HG03139 (cell line): Measurements from ENCODE around the gene LDHA.

Experiments
- ATAC-seq: cut with Tn5 transposase; IDR thresholded peaks from one replicate; pipeline ENCODE4 v1.9.1; 2021; ENCODE audit not compliant: unreplicated experiment

Gene LDHA

DNA sequence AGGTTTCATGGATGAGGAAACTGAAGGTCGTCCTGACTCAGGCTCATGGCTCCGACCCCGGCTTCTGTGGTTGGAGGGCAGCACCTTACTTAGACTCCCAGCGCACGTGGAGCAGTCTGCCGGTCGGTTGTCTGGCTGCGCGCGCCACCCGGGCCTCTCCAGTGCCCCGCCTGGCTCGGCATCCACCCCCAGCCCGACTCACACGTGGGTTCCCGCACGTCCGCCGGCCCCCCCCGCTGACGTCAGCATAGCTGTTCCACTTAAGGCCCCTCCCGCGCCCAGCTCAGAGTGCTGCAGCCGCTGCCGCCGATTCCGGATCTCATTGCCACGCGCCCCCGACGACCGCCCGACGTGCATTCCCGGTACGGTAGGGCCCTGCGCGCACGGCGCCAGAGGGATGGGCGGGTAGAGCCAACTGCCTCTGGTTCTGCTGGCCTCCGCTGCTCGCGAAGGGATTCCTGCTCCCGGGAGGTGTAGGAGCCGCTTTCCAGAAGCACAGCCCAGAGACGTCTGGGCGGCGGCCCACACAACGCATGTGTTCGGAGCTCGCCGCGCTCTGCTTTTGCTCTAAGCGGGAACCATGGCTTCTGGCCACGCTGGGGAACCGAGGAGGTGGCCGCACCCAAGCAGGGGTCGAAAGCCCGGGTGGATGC is at the start of gene LDHA:
Gene LDHA (plus strand): TSS at position 289 of the 653 bp plus-strand sequence. CDS start 2,280 bp downstream, outside the sequence.
- peak; percentile 55 for ATAC-seq

- no peak for ATAC-seq
Measured at GRCh38 chr11:18347471-18348125, 46.8 kb upstream of the LDHA start.

DNA sequence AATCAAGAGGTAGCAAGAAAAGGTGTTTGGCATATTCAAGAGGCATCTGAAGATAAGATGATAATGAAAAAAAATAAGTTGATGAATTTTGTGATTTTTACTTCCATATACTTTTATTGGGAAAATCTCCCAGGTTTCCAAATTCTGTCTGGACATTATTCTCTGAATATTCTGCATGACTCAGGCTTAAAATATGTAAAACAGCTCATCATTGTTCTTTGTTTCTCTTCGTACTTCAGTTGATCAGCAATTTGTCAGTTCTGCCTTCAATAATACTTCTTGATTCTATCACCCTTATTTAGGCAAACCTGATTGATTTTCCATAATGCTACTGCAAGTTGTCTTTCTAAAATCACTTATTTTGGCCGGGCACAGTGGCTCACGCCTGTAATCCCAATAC is 41.8 kb upstream of the LDHA start:
- no peak for ATAC-seq

DNA sequence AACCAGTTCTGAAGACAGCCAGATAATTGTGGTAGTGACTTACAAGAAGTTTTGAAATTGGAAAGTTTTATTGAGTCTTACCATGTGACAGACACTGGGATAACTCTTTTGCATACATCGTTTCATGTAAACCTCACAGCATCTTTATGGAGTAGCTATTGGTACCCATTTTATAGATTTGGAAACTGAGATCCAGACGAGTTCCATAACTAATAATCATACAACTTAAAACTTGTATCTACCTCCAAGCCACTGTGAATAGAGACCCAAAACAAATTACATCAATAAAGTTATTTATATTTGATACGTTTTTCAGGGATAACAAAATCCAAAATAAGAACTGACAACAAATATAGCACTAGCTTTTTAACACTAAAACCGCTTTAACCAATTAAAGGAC is 35.7 kb upstream of the LDHA start:
- ATAC-seq = no peak

- ATAC-seq = no peak
Measured at GRCh38 chr11:18361154-18361553, 33.2 kb upstream of the LDHA start.

- ATAC-seq = no peak
Measured at GRCh38 chr11:18364495-18365073, 29.8 kb upstream of the LDHA start.

GRCh38 chr11:18365741-18366140 is 28.6 kb upstream of the LDHA start:
- ATAC-seq = no peak

DNA sequence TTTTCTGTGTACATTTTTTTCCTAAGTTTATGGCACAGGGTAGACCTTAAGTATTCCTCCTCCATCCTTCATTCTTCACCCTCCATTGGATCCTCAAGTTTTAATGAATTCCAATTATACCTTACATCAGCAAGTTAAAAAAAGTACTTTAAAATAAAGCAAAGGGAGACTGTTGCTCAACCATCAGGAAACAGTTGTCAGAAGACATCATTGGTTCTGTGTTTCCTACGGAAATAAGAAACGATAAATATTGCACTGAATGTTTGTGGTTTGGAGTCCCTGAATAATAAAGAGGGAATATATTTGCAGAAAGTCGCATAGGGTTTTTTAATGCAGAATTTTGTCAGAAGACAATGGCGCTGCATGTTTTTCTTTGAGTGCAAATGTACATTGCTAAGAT is 28.1 kb upstream of the LDHA start:
- ATAC-seq = no peak

- ATAC-seq = no peak
Measured at GRCh38 chr11:18367431-18367830, 26.9 kb upstream of the LDHA start.

- no peak for ATAC-seq
Measured at GRCh38 chr11:18368221-18368620, 26.1 kb upstream of the LDHA start.

GRCh38 chr11:18369398-18369797 is 25.0 kb upstream of the LDHA start:
- ATAC-seq = no peak

DNA sequence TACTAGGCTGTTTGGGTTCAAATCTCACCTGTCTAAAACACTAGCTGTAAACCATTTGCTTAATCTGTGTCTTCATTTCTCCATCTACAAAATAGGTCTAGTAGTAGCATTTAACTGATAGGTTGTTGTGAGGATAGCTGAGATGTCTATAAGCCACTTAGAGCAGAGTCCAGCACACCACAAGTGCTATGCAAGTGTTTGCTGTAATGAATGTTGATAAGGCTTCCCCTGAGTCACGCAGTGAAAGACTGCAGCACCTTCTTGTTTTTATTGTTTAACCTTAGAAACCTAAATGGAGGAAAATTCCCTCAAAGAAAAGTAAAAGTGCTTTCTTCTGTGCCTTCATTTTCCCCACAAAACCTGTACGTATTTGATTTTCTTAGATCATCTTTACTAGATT is 23.1 kb upstream of the LDHA start:
- no peak for ATAC-seq

DNA sequence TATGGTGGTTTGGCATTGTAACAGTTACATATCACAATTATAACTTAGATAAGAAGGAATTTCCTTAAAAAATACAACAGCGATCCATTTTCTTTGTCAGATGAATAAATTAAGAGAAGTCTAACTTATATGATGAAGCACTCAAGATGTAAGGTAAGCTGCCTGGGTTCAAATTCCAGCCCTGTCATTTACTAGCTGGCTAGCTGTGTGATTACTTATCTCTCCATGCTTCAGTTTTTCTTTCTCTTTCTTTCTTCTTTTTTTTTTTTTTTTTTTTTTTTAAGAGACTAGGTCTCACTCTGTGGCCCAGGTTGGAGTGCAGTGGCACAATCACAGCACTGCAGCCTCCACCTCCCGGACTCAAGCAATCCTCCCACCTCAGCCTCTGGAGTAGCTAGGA is 22.2 kb upstream of the LDHA start:
- ATAC-seq = no peak

DNA sequence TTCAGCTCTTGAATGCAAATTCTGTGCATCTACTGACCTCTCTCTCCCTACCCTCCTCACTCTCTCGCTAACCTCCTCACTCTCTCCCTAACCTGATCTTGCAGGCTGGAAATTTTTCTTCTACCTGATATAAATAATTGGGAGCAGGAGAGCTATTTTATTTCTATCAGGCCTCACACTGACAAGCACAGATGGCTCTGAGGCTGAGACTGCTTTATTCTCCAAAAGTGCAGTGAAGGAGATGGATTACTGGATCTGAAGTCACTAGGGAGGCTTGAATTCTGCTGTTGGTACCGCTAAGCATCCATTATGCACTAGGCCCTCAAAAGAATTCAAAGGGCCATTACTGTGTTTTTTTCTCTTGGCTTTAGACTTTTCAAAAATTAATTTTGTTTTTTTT is 19.4 kb upstream of the LDHA start:
- no peak for ATAC-seq

- ATAC-seq = no peak
Measured at GRCh38 chr11:18375941-18376340, 18.4 kb upstream of the LDHA start.

- no peak for ATAC-seq
Measured at GRCh38 chr11:18379201-18379600, 15.2 kb upstream of the LDHA start.

GRCh38 chr11:18383388-18384156 is 10.8 kb upstream of the LDHA start:
- peak; percentile 74 for ATAC-seq

DNA sequence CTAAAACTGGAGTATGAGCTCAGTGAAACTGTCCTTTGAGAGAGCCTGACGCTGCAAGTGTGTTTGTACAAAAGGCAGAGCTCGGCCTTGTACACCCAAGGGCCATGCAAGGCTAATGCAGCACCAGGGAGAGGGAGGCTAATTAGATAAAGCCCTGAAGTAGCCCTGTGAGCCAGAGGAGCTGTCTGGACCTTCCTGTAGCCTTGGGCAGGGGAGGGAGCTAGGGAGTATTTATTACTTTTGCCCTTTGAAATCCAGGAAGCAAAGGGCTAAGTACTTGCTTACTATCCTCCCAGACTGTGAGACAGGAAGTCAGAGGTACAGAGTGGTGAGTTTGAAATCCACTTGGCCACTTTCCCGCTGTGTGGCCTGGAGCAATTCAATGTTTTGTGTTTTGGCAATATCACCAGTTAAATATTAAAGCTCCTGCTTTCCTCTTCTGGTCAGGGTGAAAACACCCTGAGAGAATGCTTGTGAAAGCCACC is 10.2 kb upstream of the LDHA start:
- peak; percentile 54 for ATAC-seq

- no peak for ATAC-seq
Measured at GRCh38 chr11:18390088-18390487, 4.3 kb upstream of the LDHA start.

- no peak for ATAC-seq
Measured at GRCh38 chr11:18392434-18393321, 1.7 kb upstream of the LDHA start.
